Panc1 (cell line): ENCODE measurements around the gene HPDL. TPM values are rescaled to one million over a fixed set of nuclear protein-coding genes. Genes with fewer than 3 reads are reported as not detected.

ENCODE experiments used
- ATAC-seq: fragments of 200-7000 bp; cut with Tn5 transposase; 2 replicates; pipeline ENCODE4 v1.9.1; 2020; ENCODE audit warnings: mild to moderate bottlenecking, moderate library complexity
- BruUV-seq: library from RNA; stranded (reverse); fragments of 400-500 nt; replicated peaks from 2 replicates; lab custom pipeline; 2021; lab: Mats Ljungman, UMichigan
- CTCF ChIA-PET: fragments of 300-600 bp; sonication (Branson Sonifier 250); formaldehyde crosslinking; loops from one replicate; lab custom pipeline; 2022; ENCODE audit warnings: antibody characterized with exemption; lab: Charles Lee
- POLR2A ChIA-PET: fragments of 300-600 bp; sonication (Branson Sonifier 250); formaldehyde crosslinking; loops from one replicate; lab custom pipeline; 2022; ENCODE audit warnings: antibody characterized with exemption; lab: Charles Lee
- DNase-seq: peaks from one replicate; pipeline ENCODE4 v3.0.0-alpha.2; 2010; ENCODE audit warnings: low read depth, low spot score
- H3K27ac ChIP-seq: 2 replicates; pipeline ENCODE4 v1.5.1; 2011; ENCODE audit warnings: mild to moderate bottlenecking, low read length, inconsistent platforms
- H3K27me3 ChIP-seq: fragments of 200-500 bp; sonication (Bioruptor generic); 2 replicates; pipeline ENCODE4 v1.6.0; 2014; ENCODE audit warnings: low read length, inconsistent platforms; ENCODE audit not compliant: control insufficient read depth, insufficient read depth
- H3K36me3 ChIP-seq: fragments of 200-500 bp; sonication (Bioruptor generic); 2 replicates; pipeline ENCODE4 v1.5.1; 2014; ENCODE audit warnings: inconsistent platforms, mild to moderate bottlenecking, low read length, moderate library complexity; ENCODE audit not compliant: control insufficient read depth, insufficient read depth
- H3K4me1 ChIP-seq: 2 replicates; pipeline ENCODE4 v1.5.1; 2011; ENCODE audit warnings: inconsistent platforms, mild to moderate bottlenecking, low read length, moderate library complexity; ENCODE audit not compliant: control insufficient read depth, insufficient read depth
- H3K4me3 ChIP-seq, 2 experiments: 2 replicates each; pipeline ENCODE4 v1.5.1; 2011 to 2012; ENCODE audit warnings: low read depth in 2 of 2, low read length in 2 of 2, mild to moderate bottlenecking in 2 of 2, inconsistent platforms in 1 of 2, moderate library complexity in 1 of 2
- H3K9me3 ChIP-seq: fragments of 200-500 bp; sonication (Bioruptor generic); 2 replicates; pipeline ENCODE4 v1.5.1; 2014; ENCODE audit warnings: low read depth, mild to moderate bottlenecking, inconsistent platforms, low read length, moderate library complexity; ENCODE audit not compliant: control insufficient read depth, insufficient read depth
- CTCF ChIP-seq: fragments of 450-650 bp; IDR thresholded peaks from 2 replicates; pipeline ENCODE4 v1.5.1; 2017; ENCODE audit warnings: mild to moderate bottlenecking
- POLR2AphosphoS5 ChIP-seq: IDR thresholded peaks from 2 replicates; pipeline ENCODE4 v1.6.1; 2012; ENCODE audit warnings: mild to moderate bottlenecking, low read depth, low read length, moderate library complexity
- REST ChIP-seq, 2 experiments: IDR thresholded peaks; 2 replicates each; pipeline ENCODE4 v1.6.1; 2011 to 2012; ENCODE audit warnings: low read depth in 2 of 2, control low read depth in 1 of 2, low read length in 1 of 2, mild to moderate bottlenecking in 1 of 2, moderate library complexity in 1 of 2; ENCODE audit not compliant: insufficient read depth in 1 of 2
- SIN3A ChIP-seq: IDR thresholded peaks from 2 replicates; pipeline ENCODE4 v1.6.1; 2012; ENCODE audit warnings: low read depth, mild to moderate bottlenecking, low read length, moderate library complexity, borderline replicate concordance; ENCODE audit not compliant: insufficient read depth
- TCF7L2 ChIP-seq: IDR thresholded peaks from 2 replicates; pipeline ENCODE4 v1.6.1; 2011; ENCODE audit warnings: mild to moderate bottlenecking, low read depth, low read length, inconsistent platforms
- in situ Hi-C: cut with HindIII; loops from 2 replicates; pipeline ENCODE4 v1.10.0; 2016; ENCODE audit warnings: low sequenced_read_pairs, low pct_unique_long_range_greater_than_20kb
- intact Hi-C: fragments of 100-400 bp; cut with micrococcal nuclease; formaldehyde crosslinking; loops from one replicate; pipeline ENCODE4 v1.10.0; 2022; ENCODE audit not compliant: unreplicated experiment
- total RNA-seq: library from RNA; stranded (reverse); gene quantifications from one replicate; pipeline ENCODE4 v1.2.1, GENCODE V29; 2021; ENCODE audit not compliant: unreplicated experiment

Gene HPDL
- total RNA-seq, 1 experiment from 2014 or later = 1.9 TPM

DNA sequence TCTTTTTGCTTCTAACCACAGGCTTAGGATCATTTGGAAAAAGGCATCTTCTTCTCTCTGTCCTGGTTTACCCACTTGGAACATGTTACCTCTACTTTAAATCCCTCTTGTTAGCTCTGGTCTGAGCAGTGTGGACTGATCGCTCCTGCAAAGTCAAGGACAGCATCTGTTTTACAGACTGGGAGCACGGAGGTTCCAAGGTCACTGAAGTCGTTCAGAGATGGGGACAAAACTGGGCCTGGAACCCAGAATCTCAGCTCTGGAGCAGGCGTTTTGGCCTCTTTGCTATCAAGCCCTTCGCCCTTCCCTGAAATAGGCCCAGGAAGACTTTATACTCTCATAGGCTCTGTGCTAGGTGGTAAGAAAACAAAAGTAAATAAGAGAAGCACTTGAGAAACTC, 24.8 kb downstream of the HPDL start:
- Histone ChIP-seq H3K4me1 (no peaks in the 10 kb centered on the region), H3K9me3 (no peaks in the 10 kb centered on the region), H3K27me3 (no peaks in the 10 kb centered on the region), H3K27ac (no peak overlapping the region), H3K4me3 (no peak overlapping the region), H3K36me3 (no peaks in the 10 kb centered on the region)
- TF ChIP-seq REST (IDR thresholded peaks at IDR 0.05; ENCODE audit: insufficient read depth in 1 of 2, low read depth in 2 of 2, low read length in 1 of 2) (no peak), CTCF (no peak), SIN3A (no peak), POLR2AphosphoS5 (no peak), TCF7L2 (no peak)
- BruUV-seq = no TSS peak
- POLR2A ChIA-PET = no interaction called here
- intact Hi-C loops (no loop called here), in situ Hi-C loops (no loop called here)
- CTCF ChIA-PET = no interaction called here
- DNase-seq (no peak), ATAC-seq (no peak)

GRCh38 chr1:45353685-45354084, 27.0 kb downstream of the HPDL start:
- no peaks in the 10 kb centered on the region for H3K36me3 ChIP-seq
- ATAC-seq (no peak), DNase-seq (no peak)
- H3K4me3 ChIP-seq = no peak overlapping the region
- in situ Hi-C loops = no loop called here
- no peaks in the 10 kb centered on the region for H3K27me3 ChIP-seq
- intact Hi-C loops = no loop called here
- ChIA-PET POLR2A (no interaction called here), CTCF (no interaction called here)
- no peak for TF ChIP-seq CTCF
- TF ChIP-seq REST (IDR thresholded peaks at IDR 0.05; ENCODE audit: insufficient read depth in 1 of 2, low read depth in 2 of 2, low read length in 1 of 2) = no peak
- TF ChIP-seq SIN3A = no peak
- TF ChIP-seq TCF7L2 = no peak
- no peak for TF ChIP-seq POLR2AphosphoS5
- H3K4me1 ChIP-seq = no peaks in the 10 kb centered on the region
- no peaks in the 10 kb centered on the region for H3K9me3 ChIP-seq
- H3K27ac ChIP-seq = no peak overlapping the region
- no TSS peak for BruUV-seq
